ENCODE data around the gene IGF2BP1. TPM values are rescaled to one million over a fixed set of nuclear protein-coding genes. Genes with fewer than 3 reads are reported as not detected.

The IGF2BP1 gene
- total RNA-seq = 0.02 TPM in 1 of 2 replicates, not detected in the other

DNA sequence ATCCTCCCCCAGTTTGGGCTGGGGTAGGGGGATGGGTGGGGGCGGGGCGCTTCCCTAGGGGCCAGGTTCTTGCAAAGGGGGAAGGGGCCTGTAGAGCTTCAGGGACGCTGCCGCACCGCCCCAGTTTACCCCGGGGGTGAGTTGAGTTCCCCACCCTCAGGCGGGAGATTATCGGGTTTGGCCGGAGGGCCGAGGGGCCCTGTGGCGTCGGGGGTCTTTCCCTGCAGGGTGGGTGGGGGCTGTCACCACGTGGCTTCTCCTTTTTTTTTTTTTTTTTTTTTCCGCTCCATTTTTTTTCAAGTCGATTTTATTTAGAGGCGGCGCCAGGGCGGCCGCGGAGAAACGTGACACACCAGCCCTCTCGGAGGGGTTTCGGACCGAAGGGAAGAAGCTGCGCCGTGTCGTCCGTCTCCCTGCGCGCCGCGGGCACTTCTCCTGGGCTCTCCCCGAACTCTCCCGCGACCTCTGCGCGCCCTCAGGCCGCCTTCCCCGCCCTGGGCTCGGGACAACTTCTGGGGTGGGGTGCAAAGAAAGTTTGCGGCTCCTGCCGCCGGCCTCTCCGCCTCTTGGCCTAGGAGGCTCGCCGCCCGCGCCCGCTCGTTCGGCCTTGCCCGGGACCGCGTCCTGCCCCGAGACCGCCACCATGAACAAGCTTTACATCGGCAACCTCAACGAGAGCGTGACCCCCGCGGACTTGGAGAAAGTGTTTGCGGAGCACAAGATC is at the start of gene IGF2BP1:
Gene IGF2BP1 (plus strand): TSS at position 283 of the 724 bp plus-strand sequence. CDS start 361 bp downstream, at position 644.
- intact Hi-C loops (cut with micrococcal nuclease) = loop anchor here (5.0 to 10.0 kb wide), 4 partner anchors 245 to 968 kb away; partner anchors contain the start of genes DLX4, HOXB13, HOXB7 and HOXB8

DNA sequence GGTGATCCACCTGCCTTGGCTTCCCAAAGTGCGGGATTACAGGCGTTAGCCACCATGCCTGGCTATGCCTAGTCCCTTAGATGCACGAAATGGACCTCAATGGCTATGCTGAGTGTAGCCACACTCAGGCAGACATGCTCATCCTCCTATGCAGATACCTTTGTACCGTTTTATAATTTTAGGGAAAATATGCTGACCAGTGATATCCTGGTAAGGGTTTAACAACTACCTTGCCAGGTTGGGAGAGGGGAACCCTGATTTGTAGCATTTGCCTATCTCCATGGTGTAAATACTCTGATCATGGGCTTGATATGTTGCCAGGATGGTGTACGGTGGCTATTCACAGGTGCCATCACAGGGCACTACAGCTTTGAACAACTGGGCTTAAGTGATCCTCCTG is 45.6 kb upstream of the IGF2BP1 start:
- intact Hi-C loops (cut with micrococcal nuclease) = no loop called here

DNA sequence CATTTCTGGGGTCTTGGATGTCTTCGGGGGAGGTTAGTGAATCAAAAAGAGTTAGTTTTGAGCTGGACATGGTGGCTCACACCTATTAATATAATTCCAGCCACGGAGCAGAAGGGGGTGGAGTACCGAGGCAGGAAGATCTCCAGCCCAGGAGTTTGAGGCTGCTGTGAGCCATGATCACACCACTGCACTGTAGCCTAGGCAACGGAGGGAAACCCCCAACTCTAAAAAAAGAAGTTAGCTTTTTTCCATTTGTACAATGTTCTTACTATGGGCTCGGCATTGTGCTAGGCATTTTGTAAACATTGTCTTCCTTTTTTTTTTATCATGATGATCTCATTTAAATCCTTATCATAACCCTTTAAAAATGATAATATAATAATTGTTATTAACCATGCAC is 44.3 kb upstream of the IGF2BP1 start:
- intact Hi-C loops (cut with micrococcal nuclease) = no loop called here

DNA sequence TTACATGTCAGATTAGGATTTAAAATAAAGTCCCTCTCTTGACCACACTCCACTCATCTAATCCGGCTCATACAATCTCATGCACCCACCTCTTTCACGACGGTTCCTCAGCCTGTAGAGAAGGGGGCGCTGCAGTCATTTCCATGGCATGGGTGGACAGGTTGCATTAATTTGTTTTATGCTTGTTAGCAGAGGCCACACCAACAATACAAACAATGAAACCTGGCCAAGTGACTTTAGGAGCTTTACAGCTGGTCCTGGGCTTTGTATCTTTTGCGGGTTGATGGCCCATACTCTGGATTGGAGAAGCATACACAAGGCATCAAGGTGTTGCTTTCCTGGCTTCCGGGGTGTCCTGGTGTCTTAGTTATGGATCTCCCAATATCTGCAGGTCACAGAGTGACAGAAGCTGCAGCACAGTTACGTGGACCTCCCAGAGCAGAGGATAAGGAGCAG is 42.9 kb upstream of the IGF2BP1 start:
- intact Hi-C loops (cut with micrococcal nuclease) = no loop called here

DNA sequence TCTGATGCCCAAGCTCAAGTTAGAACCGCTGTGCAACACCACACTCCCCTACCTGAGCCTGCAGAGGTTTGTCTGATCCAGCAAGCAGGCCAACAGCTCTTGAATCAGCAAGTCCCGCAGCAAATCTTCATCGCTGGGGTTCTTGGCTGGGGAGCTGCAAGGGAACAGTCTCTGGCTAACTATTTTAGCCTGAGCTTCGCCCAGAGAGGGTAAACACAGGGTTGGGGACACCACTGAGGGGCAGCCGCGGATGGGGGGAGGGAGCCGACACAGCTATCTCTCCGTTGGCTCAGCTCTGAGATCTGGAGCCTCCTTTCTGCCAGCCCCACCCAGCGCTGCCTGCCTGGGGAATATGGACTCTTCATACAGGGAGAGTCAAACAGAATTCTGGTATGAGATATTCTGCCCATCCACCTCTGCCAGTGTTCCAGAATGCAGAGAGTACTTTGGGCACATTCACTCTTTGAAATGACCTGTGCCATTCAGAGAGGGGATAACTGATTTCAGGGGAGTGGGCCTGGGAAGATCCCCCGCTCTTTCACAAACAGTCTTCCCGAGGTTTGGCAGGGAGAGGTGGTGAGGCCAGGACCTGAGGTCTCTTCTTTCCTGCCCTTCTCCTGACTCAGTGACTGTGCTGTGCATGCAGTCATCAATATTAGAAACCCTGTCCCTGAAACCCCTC is 36.2 kb upstream of the IGF2BP1 start:
- intact Hi-C loops (cut with micrococcal nuclease) = no loop called here

DNA sequence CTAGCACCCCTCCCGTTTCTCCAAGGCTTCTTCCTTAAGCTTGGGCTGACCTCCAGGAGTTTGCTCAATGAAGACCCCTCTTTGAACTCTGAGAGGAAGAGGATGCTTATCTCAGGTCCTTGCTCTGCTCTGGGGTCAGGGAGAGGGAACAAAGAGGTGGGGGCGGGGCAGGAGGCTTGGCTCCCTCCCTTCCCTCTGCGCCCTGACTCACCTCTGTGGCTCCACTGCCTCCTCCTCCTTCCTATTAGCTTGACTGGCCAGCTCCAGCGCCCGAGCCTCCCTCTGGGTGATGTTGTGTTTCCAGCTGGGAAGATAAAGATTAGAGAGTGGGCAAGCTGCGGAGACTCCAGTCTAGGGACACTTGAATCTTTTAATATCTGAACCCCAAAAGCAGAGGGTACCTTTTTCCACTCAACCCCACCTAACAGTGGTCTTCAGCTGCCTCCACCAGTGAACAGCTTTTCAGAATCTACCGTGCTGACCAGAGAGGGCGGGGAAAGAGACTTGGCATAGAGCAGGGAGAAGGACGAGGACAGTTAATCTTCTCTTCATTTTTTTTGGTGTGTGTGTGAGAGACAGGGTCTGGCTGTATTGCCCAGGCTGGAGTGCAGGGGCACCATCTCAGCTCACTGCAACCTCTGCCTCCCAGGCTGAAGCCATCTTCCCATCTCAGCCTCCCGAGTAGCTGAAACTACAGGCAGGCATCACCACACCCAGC is 35.5 kb upstream of the IGF2BP1 start:
- intact Hi-C loops (cut with micrococcal nuclease) = no loop called here

DNA sequence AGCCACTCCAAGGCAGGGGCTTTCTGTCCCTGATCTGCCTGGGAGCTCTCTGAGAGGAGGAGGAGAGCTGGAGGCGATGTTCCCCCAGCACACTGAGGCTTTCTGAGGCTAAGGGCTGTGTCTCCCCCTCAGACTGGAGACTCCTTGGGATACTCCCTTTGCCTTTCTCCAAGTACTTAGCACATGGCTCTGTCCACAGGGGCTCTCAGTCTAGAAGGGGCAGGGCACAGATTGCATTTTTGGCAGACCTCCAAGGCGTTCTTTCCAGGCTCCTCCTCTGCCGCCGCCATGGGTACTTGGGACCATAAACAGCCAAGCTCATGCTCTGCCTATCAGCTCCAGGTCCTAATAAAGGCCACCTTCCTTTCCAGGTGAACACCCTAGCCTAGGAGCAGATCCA is 27.0 kb upstream of the IGF2BP1 start:
- intact Hi-C loops (cut with micrococcal nuclease) = no loop called here

DNA sequence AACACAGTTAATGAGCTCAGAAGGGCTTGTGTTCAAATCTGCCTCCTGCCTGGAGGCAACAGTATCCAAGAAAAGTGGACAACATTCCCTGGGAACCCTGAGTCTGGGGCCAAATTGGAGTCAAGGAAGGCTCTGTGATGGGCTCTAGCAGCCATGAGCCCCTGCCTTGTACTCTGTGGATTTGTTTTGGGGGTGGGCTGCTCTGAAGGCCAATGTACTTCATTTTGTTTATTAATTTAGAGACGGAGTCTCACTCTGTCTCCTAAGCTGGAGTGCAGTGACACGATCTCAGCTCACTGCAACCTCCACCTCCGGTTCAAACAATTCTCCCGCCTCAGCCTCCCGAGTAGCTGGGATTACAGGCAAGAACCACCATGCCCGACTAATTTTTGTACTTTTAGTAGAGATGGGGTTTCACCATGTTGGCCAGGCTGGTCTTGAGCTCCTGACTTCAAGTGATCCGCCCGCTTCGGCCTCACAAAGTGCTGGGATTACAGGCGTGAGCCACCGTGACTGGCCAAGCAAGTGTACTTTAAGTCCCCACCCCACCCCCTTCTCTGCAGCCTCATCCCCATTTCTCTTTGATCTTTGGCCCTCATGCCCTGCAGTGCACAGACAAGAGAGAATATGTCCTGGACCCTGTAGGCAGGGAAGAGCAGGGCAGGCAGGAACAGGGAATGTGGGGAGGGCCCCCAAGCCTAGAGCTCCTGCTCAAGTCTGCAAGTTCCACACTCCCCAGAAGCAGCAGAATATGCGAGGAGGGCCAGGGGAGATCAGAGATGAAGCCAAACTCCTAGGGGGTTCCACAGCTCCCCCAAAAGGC is 26.1 kb upstream of the IGF2BP1 start:
- intact Hi-C loops (cut with micrococcal nuclease) = no loop called here

DNA sequence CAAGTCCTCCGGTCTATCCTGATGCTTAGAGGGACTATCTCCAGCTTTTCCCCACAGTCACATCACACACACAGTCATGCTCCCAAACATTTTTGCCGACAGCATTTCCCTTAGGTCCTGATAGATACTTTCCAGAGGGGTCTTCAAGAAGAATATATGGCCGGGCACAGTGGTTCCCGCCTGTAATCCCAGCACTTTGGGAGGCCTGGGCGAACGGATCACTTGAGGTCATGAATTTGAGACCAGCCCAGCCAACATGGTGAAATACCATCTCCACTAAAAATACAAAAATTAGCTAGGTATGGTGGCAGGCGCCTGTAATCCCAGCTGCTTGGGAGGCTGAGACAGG is 24.5 kb upstream of the IGF2BP1 start:
- intact Hi-C loops (cut with micrococcal nuclease) = no loop called here

DNA sequence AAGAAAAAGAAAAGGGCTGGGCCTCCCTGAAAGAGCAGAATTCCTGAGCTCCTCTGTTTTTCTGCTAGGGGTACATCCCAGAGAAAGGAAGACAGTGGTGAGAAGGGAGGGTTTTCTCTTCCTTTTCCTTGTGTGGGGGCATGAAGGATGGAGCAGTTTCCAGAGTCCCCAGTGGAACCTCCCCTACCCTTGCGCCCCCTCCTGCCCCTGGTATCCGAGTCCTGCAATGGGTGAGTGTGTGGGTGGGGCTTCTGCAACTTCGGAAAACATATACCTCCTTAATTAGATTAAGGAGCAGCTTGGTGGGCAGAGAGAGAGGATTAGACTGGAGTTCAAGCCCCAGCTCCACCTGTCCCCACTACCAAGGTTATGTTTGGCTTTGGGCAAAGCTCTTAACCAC is 23.4 kb upstream of the IGF2BP1 start:
- intact Hi-C loops (cut with micrococcal nuclease) = no loop called here

DNA sequence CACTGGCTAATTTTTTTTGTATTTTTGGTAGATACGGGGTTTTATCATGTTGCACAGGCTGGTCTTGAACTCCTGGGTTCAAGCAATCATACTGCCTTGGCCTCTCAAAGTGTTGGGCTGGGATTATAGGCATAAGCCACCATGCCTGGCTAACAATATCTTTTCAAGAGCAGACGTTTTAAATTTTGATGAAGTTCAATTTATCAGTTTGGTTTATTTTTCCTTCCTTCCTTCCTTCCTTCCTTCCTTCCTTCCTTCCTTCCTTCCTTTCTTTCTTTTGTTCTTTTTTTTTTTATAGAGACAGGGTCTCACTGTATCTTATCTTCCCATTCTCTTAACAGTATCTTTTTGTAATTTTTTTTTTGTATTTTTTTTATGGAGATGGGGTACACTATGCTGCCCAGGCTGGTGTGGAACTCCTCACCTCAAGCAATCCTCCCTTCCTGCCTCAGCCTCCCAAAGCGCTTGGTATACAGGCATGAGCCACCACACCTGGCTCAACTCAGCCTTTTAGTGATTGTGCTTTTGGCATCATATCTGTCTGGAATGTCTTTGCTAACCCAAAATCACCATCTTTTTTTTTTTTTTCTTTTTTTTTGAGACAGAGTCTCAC is 15.2 kb upstream of the IGF2BP1 start:
- intact Hi-C loops (cut with micrococcal nuclease) = no loop called here

DNA sequence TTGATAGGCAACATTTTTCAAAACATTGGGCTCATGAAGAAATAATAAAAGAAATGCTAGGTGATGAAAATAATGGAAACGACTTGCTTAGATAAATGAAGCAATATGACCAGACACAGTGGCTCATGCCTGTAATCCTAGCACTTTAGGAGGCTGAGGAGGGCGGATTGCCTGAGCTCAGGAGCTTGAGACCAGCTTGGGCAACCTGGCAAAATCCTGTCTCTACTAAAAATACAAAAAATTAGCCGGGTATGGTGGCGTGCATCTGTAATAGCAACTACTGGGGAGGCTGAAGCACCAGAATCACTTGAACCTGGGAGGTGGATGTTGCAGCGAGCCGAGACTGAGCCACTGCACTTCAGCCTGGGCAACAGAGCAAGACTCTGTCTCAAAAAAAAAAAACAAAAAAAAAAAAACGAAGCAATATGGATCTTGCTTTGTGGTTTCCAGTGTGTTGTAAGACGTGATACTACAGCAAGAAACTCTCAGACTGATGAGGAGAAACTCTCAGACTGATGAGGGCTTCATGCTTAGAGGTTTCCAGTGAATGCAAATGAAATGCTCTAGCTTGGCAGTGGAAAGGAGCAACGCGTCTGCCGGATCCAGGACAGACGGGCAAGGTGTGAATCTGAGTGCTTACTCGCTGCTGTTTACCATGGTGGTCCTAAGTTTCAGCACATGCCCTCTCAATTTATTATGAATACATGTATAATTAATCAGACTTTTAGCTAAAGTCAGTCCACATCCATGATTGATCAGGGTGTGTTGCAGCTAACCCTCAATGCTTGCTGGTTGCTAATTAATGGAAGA is 11.5 kb upstream of the IGF2BP1 start:
- intact Hi-C loops (cut with micrococcal nuclease) = no loop called here

DNA sequence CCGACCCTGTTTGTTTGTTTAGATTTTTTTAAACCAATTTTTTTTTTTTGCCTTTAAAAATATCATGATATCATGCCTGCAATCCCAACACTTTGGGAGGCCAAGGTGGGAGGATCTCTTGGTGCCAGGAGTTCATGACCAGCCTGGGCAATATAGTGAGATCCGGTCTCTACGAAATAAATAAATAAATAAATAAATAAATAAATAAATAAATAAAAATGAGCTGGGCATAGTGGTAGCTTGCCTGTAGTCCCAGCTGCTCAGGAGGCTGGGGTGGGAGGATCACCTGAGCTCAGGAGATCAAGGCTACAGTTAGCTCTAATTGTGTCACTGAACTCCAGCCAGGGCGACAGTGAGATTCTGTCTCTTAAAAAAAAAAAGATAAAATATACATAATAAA is 8.1 kb upstream of the IGF2BP1 start:
- intact Hi-C loops (cut with micrococcal nuclease) = no loop called here

DNA sequence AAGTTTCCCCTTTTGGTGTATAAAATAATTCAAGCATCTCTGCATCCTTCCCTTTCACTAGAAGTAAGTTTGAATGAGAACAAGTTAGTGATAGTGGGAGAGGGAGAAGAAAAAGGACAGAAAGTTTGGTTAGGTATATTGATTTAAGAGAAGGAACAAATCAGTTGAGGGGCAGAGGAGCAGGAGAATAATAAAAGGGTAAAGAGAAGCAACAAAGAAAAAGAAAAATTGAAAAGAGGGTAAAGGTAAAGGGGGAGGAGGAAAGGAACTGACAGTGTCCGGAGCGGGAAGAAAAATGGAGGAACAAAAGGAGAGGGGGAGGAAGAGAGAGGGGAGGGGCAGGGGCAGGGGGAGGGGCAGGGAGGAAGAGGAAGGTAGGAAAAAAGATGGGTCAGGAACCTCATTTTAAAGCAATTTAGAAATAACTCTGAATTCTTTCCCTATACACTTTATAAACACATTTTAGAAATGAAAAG is 6.3 kb upstream of the IGF2BP1 start:
- intact Hi-C loops (cut with micrococcal nuclease) = loop anchor here (10.0 kb wide), 3 partner anchors 266 to 974 kb away; partner anchors contain the start of genes DLX4, HOXB13, HOXB7 and HOXB8

DNA sequence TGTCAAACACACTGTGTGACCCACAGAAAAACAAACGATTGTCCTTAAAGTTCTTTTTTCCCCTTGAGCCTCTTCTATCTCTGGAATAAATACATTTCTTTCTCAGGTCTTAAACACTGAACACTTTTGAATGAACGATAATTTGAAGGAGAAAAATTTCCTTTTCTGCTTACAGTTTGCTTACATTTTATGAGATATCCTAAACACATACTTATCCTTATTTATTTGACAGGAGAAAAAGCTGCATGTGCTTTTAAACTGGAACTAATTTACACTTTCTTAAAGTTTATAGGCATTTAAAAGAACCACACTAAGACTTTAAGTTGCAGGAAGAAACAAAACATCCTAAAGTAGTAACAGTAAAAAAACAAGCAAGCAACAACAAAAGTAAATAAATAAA is 4.7 kb upstream of the IGF2BP1 start:
- intact Hi-C loops (cut with micrococcal nuclease) = loop anchor here (10.0 kb wide), 3 partner anchors 268 to 972 kb away; partner anchors contain the start of genes DLX4, HOXB13, HOXB7 and HOXB8

DNA sequence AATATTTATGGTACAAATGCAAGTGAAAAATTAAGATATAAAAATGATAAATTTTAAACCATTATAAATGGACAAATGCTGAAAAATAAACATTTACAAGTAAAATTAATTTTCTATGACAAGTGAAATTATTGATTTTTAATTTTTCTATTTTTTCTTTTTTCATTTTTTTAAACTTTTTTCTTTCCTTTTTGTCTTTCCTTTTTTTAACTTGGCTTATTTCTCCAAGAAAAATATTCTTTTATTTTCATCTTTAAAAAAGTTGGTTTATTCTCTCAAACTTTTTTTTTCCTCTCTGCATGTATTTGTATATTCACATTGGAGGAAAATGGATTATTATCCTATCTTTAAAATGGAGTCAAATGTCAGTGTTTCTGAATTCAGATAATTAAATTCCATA is 3.9 kb upstream of the IGF2BP1 start:
- intact Hi-C loops (cut with micrococcal nuclease) = loop anchor here (10.0 kb wide), 3 partner anchors 269 to 971 kb away; partner anchors contain the start of genes DLX4, HOXB13, HOXB7 and HOXB8

DNA sequence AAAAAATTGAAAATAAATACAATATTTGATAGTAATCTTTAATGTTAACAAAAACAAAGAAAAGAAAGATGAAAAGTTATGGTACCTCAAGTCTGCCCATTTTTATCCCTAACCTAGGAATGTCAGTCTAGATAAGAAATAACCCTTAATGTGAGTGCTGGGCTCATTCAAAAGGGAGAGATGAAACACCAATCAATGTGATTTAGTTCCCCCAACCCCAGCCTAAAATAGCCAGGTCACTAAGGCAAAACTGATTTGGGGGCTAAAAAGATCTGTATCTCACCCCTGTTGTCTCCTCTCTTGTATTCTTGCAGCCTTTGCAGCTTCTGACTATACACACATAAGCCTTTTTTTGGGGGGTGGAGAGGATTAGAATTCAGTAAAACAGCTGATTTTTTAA is 3.2 kb upstream of the IGF2BP1 start:
- intact Hi-C loops (cut with micrococcal nuclease) = loop anchor here (10.0 kb wide), 3 partner anchors 269 to 971 kb away; partner anchors contain the start of genes DLX4, HOXB13, HOXB7 and HOXB8

DNA sequence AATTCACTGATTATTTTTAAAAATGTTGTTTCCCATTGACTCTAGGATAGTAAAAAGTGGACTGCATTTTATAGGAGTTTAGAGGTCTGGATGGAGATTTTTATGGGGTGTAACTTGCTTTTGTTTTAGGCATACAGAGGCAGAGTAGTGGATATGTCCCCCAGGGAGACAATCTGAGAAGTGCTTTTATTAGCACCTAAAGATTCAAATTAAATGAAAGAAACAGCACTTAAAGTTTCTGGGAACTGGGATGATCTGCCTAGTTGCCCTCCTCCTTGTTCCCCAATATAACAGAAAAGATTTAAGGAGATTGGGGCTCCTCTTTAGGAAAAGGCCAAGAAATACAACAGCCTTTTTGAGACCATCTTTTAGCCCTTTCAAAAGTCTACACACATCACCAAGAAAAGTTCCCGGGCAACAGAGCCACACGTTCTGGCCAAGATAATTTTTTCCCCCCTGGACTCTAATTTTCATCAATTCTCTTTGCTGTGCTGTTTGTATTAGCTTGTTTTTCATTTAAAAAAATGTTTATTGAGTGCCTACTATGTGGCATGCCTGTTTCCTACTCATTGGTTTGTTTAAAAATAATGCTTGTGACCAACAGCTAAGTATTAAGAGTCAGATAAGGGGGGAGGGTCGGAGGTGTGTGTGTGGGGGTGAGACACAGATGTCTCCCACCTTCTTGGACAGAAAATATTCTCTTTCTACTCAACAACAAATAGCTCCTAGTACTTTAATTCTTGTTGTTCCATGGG is 2.5 kb upstream of the IGF2BP1 start:
- intact Hi-C loops (cut with micrococcal nuclease) = loop anchor here (5.0 to 10.0 kb wide), 4 partner anchors 242 to 970 kb away; partner anchors contain the start of genes DLX4, HOXB13, HOXB7 and HOXB8
